ENCODE results near the gene FSTL4.

The FSTL4 gene

GRCh38 chr5:133429046-133429445 is 183.3 kb downstream of the FSTL4 start:
- Histone ChIP-seq H3K27me3 (ENCODE audit: insufficient read depth, poor library complexity, severe bottlenecking) (no peaks in the 10 kb centered on the region), H3K9me3 (ENCODE audit: severe bottlenecking) (no peaks in the 10 kb centered on the region), H3K4me3 (ENCODE audit: severe bottlenecking) (no peak overlapping the region), H3K4me1 (ENCODE audit: insufficient read depth, poor library complexity, severe bottlenecking) (no peaks in the 10 kb centered on the region), H3K27ac (ENCODE audit: poor library complexity, severe bottlenecking) (no peak overlapping the region), H3K36me3 (ENCODE audit: low read depth) (no peaks in the 10 kb centered on the region)
- TF ChIP-seq, protein P1, sequence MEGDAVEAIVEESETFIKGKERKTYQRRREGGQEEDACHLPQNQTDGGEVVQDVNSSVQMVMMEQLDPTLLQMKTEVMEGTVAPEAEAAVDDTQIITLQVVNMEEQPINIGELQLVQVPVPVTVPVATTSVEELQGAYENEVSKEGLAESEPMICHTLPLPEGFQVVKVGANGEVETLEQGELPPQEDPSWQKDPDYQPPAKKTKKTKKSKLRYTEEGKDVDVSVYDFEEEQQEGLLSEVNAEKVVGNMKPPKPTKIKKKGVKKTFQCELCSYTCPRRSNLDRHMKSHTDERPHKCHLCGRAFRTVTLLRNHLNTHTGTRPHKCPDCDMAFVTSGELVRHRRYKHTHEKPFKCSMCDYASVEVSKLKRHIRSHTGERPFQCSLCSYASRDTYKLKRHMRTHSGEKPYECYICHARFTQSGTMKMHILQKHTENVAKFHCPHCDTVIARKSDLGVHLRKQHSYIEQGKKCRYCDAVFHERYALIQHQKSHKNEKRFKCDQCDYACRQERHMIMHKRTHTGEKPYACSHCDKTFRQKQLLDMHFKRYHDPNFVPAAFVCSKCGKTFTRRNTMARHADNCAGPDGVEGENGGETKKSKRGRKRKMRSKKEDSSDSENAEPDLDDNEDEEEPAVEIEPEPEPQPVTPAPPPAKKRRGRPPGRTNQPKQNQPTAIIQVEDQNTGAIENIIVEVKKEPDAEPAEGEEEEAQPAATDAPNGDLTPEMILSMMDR (IDR thresholded peaks at IDR 0.05; ENCODE audit: poor library complexity, severe bottlenecking): no peak
- DNase-seq (ENCODE audit: low spot score): no peak
- ATAC-seq (ENCODE audit: low read depth): no peak

GRCh38 chr5:133428072-133428660 is 184.2 kb downstream of the FSTL4 start:
- H3K4me1 ChIP-seq (ENCODE audit: insufficient read depth, poor library complexity, severe bottlenecking): no peaks in the 10 kb centered on the region
- TF ChIP-seq, protein P1 (IDR thresholded peaks at IDR 0.05; ENCODE audit: poor library complexity, severe bottlenecking): no peak
- no peaks in the 10 kb centered on the region for H3K36me3 ChIP-seq (ENCODE audit: low read depth)
- H3K27ac ChIP-seq (ENCODE audit: poor library complexity, severe bottlenecking): no peak overlapping the region
- no peaks in the 10 kb centered on the region for H3K27me3 ChIP-seq (ENCODE audit: insufficient read depth, poor library complexity, severe bottlenecking)
- DNase-seq (ENCODE audit: low spot score) (no peak), ATAC-seq (ENCODE audit: low read depth) (no peak)
- no peak overlapping the region for H3K4me3 ChIP-seq (ENCODE audit: severe bottlenecking)
- H3K9me3 ChIP-seq (ENCODE audit: severe bottlenecking): no peaks in the 10 kb centered on the region

- H3K27me3 ChIP-seq (ENCODE audit: insufficient read depth, poor library complexity, severe bottlenecking): no peaks in the 10 kb centered on the region
- H3K27ac ChIP-seq (ENCODE audit: poor library complexity, severe bottlenecking): no peak overlapping the region
- ATAC-seq (ENCODE audit: low read depth) (no peak), DNase-seq (ENCODE audit: low spot score) (no peak)
- H3K4me3 ChIP-seq (ENCODE audit: severe bottlenecking): no peak overlapping the region
- H3K36me3 ChIP-seq (ENCODE audit: low read depth): no peaks in the 10 kb centered on the region
- H3K4me1 ChIP-seq (ENCODE audit: insufficient read depth, poor library complexity, severe bottlenecking): no peaks in the 10 kb centered on the region
- no peaks in the 10 kb centered on the region for H3K9me3 ChIP-seq (ENCODE audit: severe bottlenecking)
- TF ChIP-seq, protein P1 (IDR thresholded peaks at IDR 0.05; ENCODE audit: poor library complexity, severe bottlenecking): no peak
Measured at GRCh38 chr5:133427121-133427777, 185.1 kb downstream of the FSTL4 start.

DNA sequence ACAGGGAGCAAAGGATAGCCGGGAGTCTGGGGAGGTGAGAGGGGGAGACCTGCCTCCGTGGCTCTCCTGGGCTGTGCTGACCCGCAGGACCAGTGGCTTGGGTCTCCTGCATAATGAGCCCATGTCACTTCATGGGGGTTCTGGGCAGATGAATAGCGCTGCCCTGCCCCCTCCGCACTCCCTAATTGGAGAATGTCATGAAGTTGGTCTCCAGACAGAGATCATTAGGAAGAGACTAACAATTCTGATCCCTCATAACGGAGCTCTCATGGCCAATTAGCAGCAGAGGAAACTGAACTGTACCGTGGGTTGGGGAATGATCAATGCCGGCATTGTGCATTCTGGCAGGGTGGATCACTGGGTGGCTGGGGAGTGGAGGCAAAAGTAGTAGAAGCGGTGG is 186.1 kb downstream of the FSTL4 start:
- no peaks in the 10 kb centered on the region for H3K4me1 ChIP-seq (ENCODE audit: insufficient read depth, poor library complexity, severe bottlenecking)
- H3K4me3 ChIP-seq (ENCODE audit: severe bottlenecking): no peak overlapping the region
- TF ChIP-seq, protein P1 (IDR thresholded peaks at IDR 0.05; ENCODE audit: poor library complexity, severe bottlenecking): no peak
- no peak for ATAC-seq (ENCODE audit: low read depth)
- no peak overlapping the region for H3K27ac ChIP-seq (ENCODE audit: poor library complexity, severe bottlenecking)
- no peaks in the 10 kb centered on the region for H3K9me3 ChIP-seq (ENCODE audit: severe bottlenecking)
- H3K36me3 ChIP-seq (ENCODE audit: low read depth): no peaks in the 10 kb centered on the region
- H3K27me3 ChIP-seq (ENCODE audit: insufficient read depth, poor library complexity, severe bottlenecking): no peaks in the 10 kb centered on the region
- no peak for DNase-seq (ENCODE audit: low spot score)

DNA sequence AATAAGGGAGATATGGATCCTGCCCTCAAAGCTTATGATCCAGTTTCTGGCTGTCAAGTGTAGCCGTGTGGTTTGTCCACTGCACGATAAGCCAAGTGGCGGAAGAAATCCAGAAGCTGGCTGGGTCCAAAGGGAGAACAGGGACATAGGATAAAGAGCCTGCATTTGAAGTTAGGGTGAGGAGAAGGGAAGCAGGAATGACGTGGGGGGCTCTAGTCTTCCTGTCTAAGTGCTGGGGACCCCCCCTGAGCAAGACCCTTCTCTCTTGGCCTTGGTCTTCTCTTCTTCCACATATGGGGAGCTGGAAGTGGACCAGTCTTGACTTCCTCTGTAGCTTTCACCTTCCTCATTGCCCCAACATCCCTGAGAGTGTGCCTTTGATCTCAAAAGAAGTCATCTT is 186.6 kb downstream of the FSTL4 start:
- no peaks in the 10 kb centered on the region for H3K4me1 ChIP-seq (ENCODE audit: insufficient read depth, poor library complexity, severe bottlenecking)
- no peak overlapping the region for H3K4me3 ChIP-seq (ENCODE audit: severe bottlenecking)
- no peak for DNase-seq (ENCODE audit: low spot score)
- TF ChIP-seq, protein P1 (IDR thresholded peaks at IDR 0.05; ENCODE audit: poor library complexity, severe bottlenecking): no peak
- no peak for ATAC-seq (ENCODE audit: low read depth)
- H3K27ac ChIP-seq (ENCODE audit: poor library complexity, severe bottlenecking): no peak overlapping the region
- H3K9me3 ChIP-seq (ENCODE audit: severe bottlenecking): no peaks in the 10 kb centered on the region
- H3K36me3 ChIP-seq (ENCODE audit: low read depth): no peaks in the 10 kb centered on the region
- H3K27me3 ChIP-seq (ENCODE audit: insufficient read depth, poor library complexity, severe bottlenecking): no peaks in the 10 kb centered on the region

Data from RWPE2 (cell line).